Measurements from ENCODE around the gene ZNF771. TPM values are rescaled to one million over a fixed set of nuclear protein-coding genes. Genes with fewer than 3 reads are reported as not detected.

The ZNF771 gene
- total and polyA plus RNA-seq, 9 of the 15 experiments (the other 6 are each of a cell fraction or from before 2014, with no cell fraction given), result 1.5 to 12.6 (median 4.4) TPM

DNA sequence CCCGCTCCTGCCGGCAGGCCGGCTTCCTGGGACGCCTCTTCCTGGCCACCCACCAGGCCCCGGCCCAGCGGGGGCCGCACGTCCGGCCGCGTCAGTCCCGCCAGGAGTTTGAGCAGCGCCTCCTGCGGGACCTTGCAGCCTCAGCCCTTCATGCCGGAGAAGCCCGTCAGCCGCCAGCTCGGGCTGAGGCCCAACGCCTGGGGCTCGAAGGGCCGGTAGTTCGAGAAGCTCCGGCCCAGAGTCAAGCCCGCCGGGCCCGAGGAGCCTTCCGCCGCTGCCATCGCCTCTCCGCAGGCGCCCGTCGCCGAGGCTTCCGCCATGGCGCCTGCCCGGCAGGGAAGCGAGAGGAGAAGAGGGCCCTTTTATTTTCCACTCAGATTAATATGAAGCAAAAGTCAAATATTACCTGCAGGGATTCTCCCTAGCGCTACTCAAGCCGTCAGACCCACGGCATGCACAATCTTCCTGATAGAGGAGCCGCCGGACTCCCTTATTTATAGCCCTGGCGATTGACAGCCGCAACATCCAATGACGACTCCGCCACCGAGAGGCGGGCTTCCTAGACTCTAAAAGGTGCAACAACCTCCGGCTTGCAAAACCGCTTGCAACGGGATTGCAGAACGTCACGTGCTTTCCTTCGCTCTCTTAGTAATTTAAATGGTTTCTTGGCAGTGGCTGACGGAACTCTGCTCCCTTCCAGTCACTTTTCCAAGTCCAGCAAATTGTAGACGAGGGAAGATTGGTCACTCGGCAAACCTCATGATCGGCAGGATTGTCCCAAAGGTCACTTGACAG lies 38.2 kb downstream of the ZNF771 start, which contains the start of gene SEPHS2 (continued):
- TF ChIP-seq TOE1 (IDR thresholded peaks at IDR 0.05; ENCODE audit: borderline replicate concordance), result peak; percentile 97
- TF ChIP-seq TOE1 (CRISPR knock-in tag; IDR thresholded peaks at IDR 0.05; ENCODE audit: borderline replicate concordance, low read depth), result no peak
- no peak for TF ChIP-seq ZFP1 (CRISPR knock-in tag; IDR thresholded peaks at IDR 0.05)
- peak; percentile 45; the same call in 1 of the 2 replicates for TF ChIP-seq GTF2F1 (IDR thresholded peaks at IDR 0.05; ENCODE audit: low read depth, low read length)
- TF ChIP-seq SNRNP70 (optimal IDR thresholded peaks at IDR 0.05; ENCODE audit: low read depth, low read length), result no peak
- TF ChIP-seq TAL1 (IDR thresholded peaks at IDR 0.05), result no peak
- no peak for TF ChIP-seq ZNF124 (CRISPR knock-in tag; IDR thresholded peaks at IDR 0.05)
- TF ChIP-seq CBFA2T2 (conservative IDR thresholded peaks at IDR 0.05), result no peak
- TF ChIP-seq RCOR1 (IDR thresholded peaks at IDR 0.05; ENCODE audit: borderline replicate concordance in 1 of 2, low read depth in 2 of 2, low read length in 2 of 2), result peak in 1 of 2 experiments; percentile 38; a peak in 1 of 4 replicates
- peak; percentile 70; the same call in 1 of the 2 replicates for TF ChIP-seq LEF1 (IDR thresholded peaks at IDR 0.05)
- TF ChIP-seq DIDO1 (tag; IDR thresholded peaks at IDR 0.05; ENCODE audit: low read depth), result no peak
- no peak for TF ChIP-seq ILK (tag; IDR thresholded peaks at IDR 0.05; ENCODE audit: borderline replicate concordance, low read depth)
- TF ChIP-seq ZNF316 (IDR thresholded peaks at IDR 0.05), result no peak
- TF ChIP-seq ZKSCAN1 (IDR thresholded peaks at IDR 0.05; ENCODE audit: low read depth, low read length), result no peak
- TF ChIP-seq MGA (IDR thresholded peaks at IDR 0.05), result peak; percentile 99
- 0 out of 2 replicates have a peak, but pooled peaks have one; percentile 7 for TF ChIP-seq TCF15 (CRISPR knock-in tag; IDR thresholded peaks at IDR 0.05)
- 0 out of 2 replicates have a peak, but pooled peaks have one; percentile 74 for TF ChIP-seq ZNF830 (CRISPR knock-in tag; IDR thresholded peaks at IDR 0.05)
- TF ChIP-seq KDM1A (IDR thresholded peaks at IDR 0.05), result no peak

All from K562 (cell line).